ENCODE data around the gene FHL3.

GRCh38 chr1:37989361-37989930, 15.9 kb downstream of the FHL3 start:
- TF ChIP-seq BRCA1 (IDR thresholded peaks at IDR 0.05) = no peak
- no peak for TF ChIP-seq BRCA1 (CRISPR knock-in tag; IDR thresholded peaks at IDR 0.05)
- TF ChIP-seq CREB1 (IDR thresholded peaks at IDR 0.05) = no peak
- TF ChIP-seq CREB1 (CRISPR knock-in tag; IDR thresholded peaks at IDR 0.05) = no peak
- TF ChIP-seq JUN (IDR thresholded peaks at IDR 0.05; ENCODE audit: borderline replicate concordance, low read depth, low read length) = no peak
- TF ChIP-seq JUN (CRISPR knock-in tag; IDR thresholded peaks at IDR 0.05; ENCODE audit: borderline replicate concordance) = no peak
- TF ChIP-seq ETS2 (tag; IDR thresholded peaks at IDR 0.05; ENCODE audit: borderline replicate concordance, poor library complexity, severe bottlenecking) = no peak
- TF ChIP-seq USF2 (CRISPR knock-in tag; IDR thresholded peaks at IDR 0.05) = no peak
- TF ChIP-seq ZSCAN29 (IDR thresholded peaks at IDR 0.05) = no peak
- TF ChIP-seq EP300 (IDR thresholded peaks at IDR 0.05; ENCODE audit: low read length) = no peak
- TF ChIP-seq CBX5 (IDR thresholded peaks at IDR 0.05; ENCODE audit: borderline replicate concordance, low read depth) = no peak
- TF ChIP-seq ZFX (CRISPR knock-in tag; IDR thresholded peaks at IDR 0.05) = peak; percentile 60
- TF ChIP-seq SPI1 (IDR thresholded peaks at IDR 0.05; ENCODE audit: borderline replicate concordance, low read depth, low read length) = peak; percentile 75
- no peak for TF ChIP-seq ZNF583 (CRISPR knock-in tag; IDR thresholded peaks at IDR 0.05)
- no peak for TF ChIP-seq CTCF (IDR thresholded peaks at IDR 0.05 in 2 of 3, conservative IDR thresholded peaks at IDR 0.05 in 1 of 3; ENCODE audit: insufficient read depth in 2 of 3, low read depth in 1 of 3, low read length in 3 of 3)
